ENCODE measurements around the gene WDR38.
"Not testable (repeated sequence)": the region's sequence is repeated elsewhere in the genome, so short reads cannot be mapped to it uniquely, and the experiment has no call there.

WDR38 gene

DNA sequence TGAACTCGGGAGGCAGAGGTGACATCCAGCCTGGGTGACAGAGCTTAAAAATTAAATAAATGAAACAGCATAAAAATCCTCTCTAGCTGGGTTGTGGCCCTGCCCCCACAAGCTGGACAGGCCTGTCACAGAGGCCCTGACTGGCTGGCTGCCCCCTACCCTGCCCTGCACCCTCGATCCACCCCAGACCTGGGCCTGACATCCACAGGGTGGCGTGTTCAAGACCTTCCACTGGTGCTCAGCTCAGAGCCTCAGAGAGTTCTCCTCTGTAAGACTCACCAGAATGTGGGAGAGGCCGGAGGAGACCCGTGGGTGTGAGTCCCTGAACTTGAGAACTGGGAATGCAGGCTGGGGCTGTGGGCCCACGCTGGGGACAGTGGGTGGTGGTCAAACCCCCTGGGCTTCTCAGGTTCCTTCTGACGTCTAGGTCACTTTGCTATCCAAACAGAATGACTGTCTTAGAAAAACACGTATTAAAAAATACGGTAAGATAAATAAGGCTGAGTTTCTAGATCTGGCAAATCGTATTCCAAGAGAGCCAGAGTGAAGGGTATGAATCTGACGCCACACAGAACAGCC, 9.7 kb upstream of the WDR38 start:
- Histone ChIP-seq H3K27ac (ENCODE audit: low read depth, low read length) (no peak overlapping the region), H3K36me3 (ENCODE audit: control insufficient read depth, low read length) (no peaks in the 10 kb centered on the region), H3K79me2 (ENCODE audit: control insufficient read depth, low read length) (no peaks in the 10 kb centered on the region), H4K20me1 (ENCODE audit: control insufficient read depth, insufficient read depth, low read depth, low read length) (no peaks in the 10 kb centered on the region), H3K4me3 (ENCODE audit: low read length) (no peak overlapping the region), H3K4me1 (ENCODE audit: control insufficient read depth, low read length) (no peaks in the 10 kb centered on the region), H3K4me2 (ENCODE audit: low read length) (no peak overlapping the region), H3K27me3 (ENCODE audit: control insufficient read depth, low read length) (peaks cover 1% of the 10 kb centered on the region; the same call in 1 of the 2 replicates), H3K9me2 (replicated peaks; ENCODE audit: control insufficient read depth, low read length) (no peaks in the 10 kb centered on the region), H3K9me3 (ENCODE audit: control insufficient read depth, insufficient read depth, low read length) (no peaks in the 10 kb centered on the region), H3F3A (ENCODE audit: control insufficient read depth, insufficient read depth) (no peaks in the 10 kb centered on the region)
- TF ChIP-seq CTCF (IDR thresholded peaks at IDR 0.05; ENCODE audit: low read depth, low read length, poor library complexity, severe bottlenecking) (no peak), EZH2phosphoT487 (IDR thresholded peaks at IDR 0.05; ENCODE audit: borderline replicate concordance, low read length) (no peak)

DNA sequence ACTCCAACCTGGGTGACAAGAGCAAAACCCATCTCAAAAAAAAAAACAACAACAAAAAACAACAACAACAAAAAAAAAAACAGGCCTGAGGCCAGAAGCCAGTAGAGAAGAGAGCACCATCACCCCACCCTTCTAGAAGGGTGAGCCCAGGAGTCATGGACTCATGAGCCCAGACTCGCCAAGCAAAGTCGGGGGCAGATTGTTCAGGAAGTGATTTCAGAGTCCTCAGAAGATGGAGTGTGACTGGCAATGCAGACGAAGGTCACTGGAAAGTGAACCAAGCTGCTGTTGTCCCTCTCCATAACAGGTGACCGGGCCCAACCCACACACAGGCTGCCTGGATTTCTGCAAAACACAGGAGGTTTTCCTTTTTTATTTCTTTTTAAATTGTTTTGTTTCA, 9.0 kb upstream of the WDR38 start:
- TF ChIP-seq EZH2phosphoT487 (IDR thresholded peaks at IDR 0.05; ENCODE audit: borderline replicate concordance, low read length), result no peak
- TF ChIP-seq CTCF (IDR thresholded peaks at IDR 0.05; ENCODE audit: low read depth, low read length, poor library complexity, severe bottlenecking), result no peak
- no peaks in the 10 kb centered on the region for H3F3A ChIP-seq (ENCODE audit: control insufficient read depth, insufficient read depth)
- H3K9me3 ChIP-seq (ENCODE audit: control insufficient read depth, insufficient read depth, low read length), result no peaks in the 10 kb centered on the region
- no peaks in the 10 kb centered on the region for H3K79me2 ChIP-seq (ENCODE audit: control insufficient read depth, low read length)
- no peaks in the 10 kb centered on the region for H3K36me3 ChIP-seq (ENCODE audit: control insufficient read depth, low read length)
- no peaks in the 10 kb centered on the region for H4K20me1 ChIP-seq (ENCODE audit: control insufficient read depth, insufficient read depth, low read depth, low read length)
- no peak overlapping the region for H3K4me2 ChIP-seq (ENCODE audit: low read length)
- H3K9me2 ChIP-seq (replicated peaks; ENCODE audit: control insufficient read depth, low read length), result no peaks in the 10 kb centered on the region
- peaks cover 3% of the 10 kb centered on the region; the same call in 1 of the 2 replicates for H3K27me3 ChIP-seq (ENCODE audit: control insufficient read depth, low read length)
- no peaks in the 10 kb centered on the region for H3K4me1 ChIP-seq (ENCODE audit: control insufficient read depth, low read length)
- H3K4me3 ChIP-seq (ENCODE audit: low read length), result no peak overlapping the region
- no peak overlapping the region for H3K27ac ChIP-seq (ENCODE audit: low read depth, low read length)

DNA sequence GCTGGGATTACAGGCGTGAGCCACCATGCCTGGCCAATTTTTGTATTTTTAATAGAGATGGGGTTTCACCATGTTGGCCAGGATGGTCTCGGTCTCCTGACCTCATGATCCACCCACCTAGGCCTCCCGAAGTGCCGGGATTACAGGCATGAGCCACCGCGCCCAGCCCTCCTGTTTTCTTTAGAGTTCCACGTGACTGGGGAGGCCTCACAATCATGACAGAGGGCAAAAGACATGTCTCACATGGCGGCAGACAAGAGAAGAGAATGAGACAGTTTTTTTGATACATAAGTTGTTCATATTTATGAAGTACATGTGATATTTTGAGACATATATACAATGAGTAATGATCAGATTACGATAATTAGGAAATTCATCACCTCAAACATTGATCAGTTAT, 6.8 kb upstream of the WDR38 start:
- not testable (repeated sequence) for H3K27ac ChIP-seq (ENCODE audit: low read depth, low read length); H3K4me1 ChIP-seq (ENCODE audit: control insufficient read depth, low read length); H3K4me3 ChIP-seq (ENCODE audit: low read length); H3K9me2 ChIP-seq (replicated peaks; ENCODE audit: control insufficient read depth, low read length); H3K36me3 ChIP-seq (ENCODE audit: control insufficient read depth, low read length); H4K20me1 ChIP-seq (ENCODE audit: control insufficient read depth, insufficient read depth, low read depth, low read length); H3K4me2 ChIP-seq (ENCODE audit: low read length); H3K27me3 ChIP-seq (ENCODE audit: control insufficient read depth, low read length); H3F3A ChIP-seq (ENCODE audit: control insufficient read depth, insufficient read depth); H3K9me3 ChIP-seq (ENCODE audit: control insufficient read depth, insufficient read depth, low read length); H3K79me2 ChIP-seq (ENCODE audit: control insufficient read depth, low read length)

- H3K4me3 ChIP-seq (ENCODE audit: low read length), result no peak overlapping the region
- no peaks in the 10 kb centered on the region for H3F3A ChIP-seq (ENCODE audit: control insufficient read depth, insufficient read depth)
- no peaks in the 10 kb centered on the region for H3K9me2 ChIP-seq (replicated peaks; ENCODE audit: control insufficient read depth, low read length)
- no peak overlapping the region for H3K27ac ChIP-seq (ENCODE audit: low read depth, low read length)
- TF ChIP-seq CTCF (IDR thresholded peaks at IDR 0.05; ENCODE audit: low read depth, low read length, poor library complexity, severe bottlenecking), result no peak
- no peak for TF ChIP-seq EZH2phosphoT487 (IDR thresholded peaks at IDR 0.05; ENCODE audit: borderline replicate concordance, low read length)
- H3K36me3 ChIP-seq (ENCODE audit: control insufficient read depth, low read length), result no peaks in the 10 kb centered on the region
- H3K27me3 ChIP-seq (ENCODE audit: control insufficient read depth, low read length), result peaks cover 7% of the 10 kb centered on the region; the same call in 1 of the 2 replicates
- no peaks in the 10 kb centered on the region for H3K4me1 ChIP-seq (ENCODE audit: control insufficient read depth, low read length)
- no peaks in the 10 kb centered on the region for H4K20me1 ChIP-seq (ENCODE audit: control insufficient read depth, insufficient read depth, low read depth, low read length)
- no peaks in the 10 kb centered on the region for H3K79me2 ChIP-seq (ENCODE audit: control insufficient read depth, low read length)
- no peaks in the 10 kb centered on the region for H3K9me3 ChIP-seq (ENCODE audit: control insufficient read depth, insufficient read depth, low read length)
- no peak overlapping the region for H3K4me2 ChIP-seq (ENCODE audit: low read length)
These were observed 6.3 kb upstream of the WDR38 start for GRCh38 chr9:124846969-124847368.
